Pulmonary artery endothelial cell (primary cell): Measurements from ENCODE around the gene KLHL26. TPM values are rescaled to one million over a fixed set of nuclear protein-coding genes. Genes with fewer than 3 reads are reported as not detected.
"Not testable (repeated sequence)": the region's sequence is repeated elsewhere in the genome, so short reads cannot be mapped to it uniquely, and the experiment has no call there.

Experiments
- DNase-seq: peaks from one replicate; pipeline ENCODE4 v3.0.0-alpha.2; 2011; ENCODE audit warnings: low read depth, low spot score
- total RNA-seq: library from RNA; depleted of rRNA; stranded (reverse); fragments of >200 nt; gene quantifications from 2 replicates; pipeline ENCODE4 v1.2.3, GENCODE V29; 2014

KLHL26 gene
- total RNA-seq, 1 donor from 2014 or later, result 6.2 TPM

DNA sequence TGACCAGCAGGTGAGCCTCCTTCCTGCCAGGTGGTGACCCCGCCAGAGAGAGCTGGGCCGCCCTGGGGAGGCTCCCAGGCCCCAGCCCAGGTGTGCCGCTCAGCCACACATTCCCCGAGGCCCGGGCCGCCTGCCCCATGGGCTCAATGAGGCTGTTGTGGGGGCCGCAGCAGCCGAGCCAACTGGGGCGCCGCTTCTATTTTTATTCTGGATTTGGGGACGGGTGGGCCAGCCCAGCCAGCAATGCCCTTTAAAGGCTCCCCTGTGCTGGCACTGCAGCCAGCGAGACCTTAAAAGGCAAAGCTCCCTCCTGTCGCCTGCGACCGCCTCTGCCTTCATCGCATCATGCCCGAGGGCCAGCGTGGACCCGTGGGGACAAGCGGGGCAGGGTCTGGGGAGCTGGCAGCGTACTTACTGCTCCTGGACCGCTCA, 29.0 kb downstream of the KLHL26 start:
- DNase-seq, result no peak

DNA sequence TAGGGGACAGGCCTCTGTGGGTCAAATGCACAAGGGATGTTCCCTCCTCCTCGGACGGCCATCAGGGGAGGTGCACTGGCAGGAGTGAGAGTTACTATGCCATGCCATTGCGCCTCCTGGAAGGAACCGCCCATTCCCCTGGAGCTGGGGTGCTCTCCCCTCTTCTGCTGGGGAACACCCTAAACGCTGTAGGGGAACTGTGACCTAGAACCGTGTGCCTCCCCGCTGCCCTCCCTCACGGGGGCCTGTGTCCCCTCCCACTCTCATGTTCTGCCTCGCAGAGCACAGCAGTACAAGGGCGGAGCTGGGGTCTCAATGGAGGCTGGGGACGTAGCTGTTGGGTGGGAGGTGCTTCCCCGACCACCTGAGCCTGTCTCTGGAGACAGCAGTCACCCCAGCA, 29.5 kb downstream of the KLHL26 start:
- no peak for DNase-seq

DNA sequence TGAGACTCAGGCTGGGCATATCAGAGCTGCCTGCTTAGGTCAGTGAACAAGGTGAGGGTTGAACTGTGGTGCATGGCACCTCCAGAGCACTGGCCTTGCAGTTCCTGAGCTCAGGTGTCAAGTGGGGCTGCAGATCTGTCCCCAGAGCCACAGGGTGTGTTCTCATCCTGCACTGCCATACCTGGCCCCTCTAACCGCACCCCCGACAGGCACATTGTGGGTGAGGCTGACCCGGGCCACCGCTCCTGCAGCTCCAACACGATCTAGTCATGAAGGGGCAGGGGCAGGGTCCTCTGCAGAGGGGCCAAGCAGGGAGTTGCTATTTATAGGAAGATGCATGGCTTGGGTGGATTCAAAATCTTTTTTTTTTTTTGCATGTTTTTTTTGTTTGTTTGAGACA, 30.0 kb downstream of the KLHL26 start:
- no peak for DNase-seq

DNA sequence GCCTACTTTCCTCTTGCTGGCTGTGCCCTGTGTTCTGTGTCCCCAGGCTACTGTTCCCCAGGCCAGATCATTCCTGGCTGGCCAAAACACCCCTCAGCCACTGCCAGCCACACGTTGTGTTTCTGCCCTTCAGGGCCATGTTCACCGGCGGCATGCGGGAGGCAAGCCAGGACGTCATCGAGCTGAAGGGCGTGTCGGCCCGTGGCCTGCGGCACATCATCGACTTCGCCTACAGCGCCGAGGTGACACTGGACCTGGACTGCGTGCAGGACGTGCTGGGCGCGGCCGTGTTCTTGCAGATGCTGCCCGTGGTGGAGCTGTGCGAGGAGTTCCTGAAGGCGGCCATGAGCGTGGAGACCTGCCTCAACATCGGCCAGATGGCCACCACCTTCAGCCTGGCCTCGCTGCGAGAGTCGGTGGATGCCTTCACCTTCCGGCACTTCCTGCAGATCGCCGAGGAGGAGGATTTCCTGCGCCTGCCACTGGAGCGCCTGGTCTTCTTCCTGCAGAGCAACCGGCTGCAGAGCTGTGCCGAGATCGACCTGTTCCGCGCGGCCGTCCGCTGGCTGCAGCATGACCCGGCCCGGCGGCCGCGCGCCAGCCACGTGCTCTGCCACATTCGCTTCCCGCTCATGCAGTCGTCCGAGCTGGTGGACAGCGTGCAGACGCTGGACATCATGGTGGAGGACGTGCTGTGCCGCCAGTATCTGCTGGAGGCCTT, 30.9 kb downstream of the KLHL26 start:
- no peak for DNase-seq

DNA sequence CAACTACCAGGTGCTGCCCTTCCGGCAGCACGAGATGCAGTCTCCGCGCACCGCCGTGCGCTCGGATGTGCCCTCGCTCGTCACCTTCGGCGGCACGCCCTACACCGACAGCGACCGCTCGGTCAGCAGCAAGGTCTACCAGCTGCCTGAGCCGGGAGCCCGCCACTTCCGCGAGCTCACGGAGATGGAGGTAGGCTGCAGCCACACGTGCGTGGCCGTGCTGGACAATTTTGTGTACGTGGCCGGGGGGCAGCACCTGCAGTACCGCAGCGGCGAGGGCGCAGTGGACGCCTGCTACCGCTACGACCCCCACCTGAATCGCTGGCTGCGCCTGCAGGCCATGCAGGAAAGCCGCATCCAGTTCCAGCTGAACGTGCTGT, 31.4 kb downstream of the KLHL26 start:
- no peak for DNase-seq

DNA sequence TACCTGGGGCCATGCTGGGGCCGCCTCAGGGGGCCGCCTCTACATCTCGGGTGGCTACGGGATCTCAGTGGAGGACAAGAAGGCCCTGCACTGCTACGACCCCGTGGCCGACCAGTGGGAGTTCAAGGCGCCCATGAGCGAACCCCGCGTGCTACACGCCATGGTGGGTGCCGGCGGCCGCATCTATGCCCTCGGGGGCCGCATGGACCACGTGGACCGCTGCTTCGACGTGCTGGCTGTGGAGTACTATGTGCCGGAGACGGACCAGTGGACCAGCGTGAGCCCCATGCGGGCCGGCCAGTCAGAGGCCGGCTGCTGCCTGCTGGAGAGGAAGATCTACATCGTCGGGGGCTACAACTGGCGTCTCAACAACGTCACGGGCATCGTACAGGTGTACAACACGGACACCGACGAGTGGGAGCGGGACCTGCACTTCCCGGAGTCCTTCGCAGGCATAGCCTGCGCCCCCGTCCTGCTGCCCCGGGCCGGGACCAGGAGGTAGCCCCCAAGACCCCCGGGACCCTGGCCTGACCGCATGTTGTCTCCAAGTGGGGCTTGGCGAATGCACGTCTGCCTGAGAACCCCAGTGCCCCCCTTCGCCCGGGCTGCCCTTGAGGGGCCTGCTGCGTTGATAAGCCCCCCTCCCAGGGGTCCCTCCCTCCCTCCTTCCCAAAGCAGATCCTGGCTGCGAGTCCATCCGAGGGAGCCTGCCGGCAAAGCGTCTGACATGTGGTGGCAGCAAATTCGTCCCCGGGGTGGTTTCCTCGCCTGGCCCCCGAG, 32.1 kb downstream of the KLHL26 start:
- no peak for DNase-seq

DNA sequence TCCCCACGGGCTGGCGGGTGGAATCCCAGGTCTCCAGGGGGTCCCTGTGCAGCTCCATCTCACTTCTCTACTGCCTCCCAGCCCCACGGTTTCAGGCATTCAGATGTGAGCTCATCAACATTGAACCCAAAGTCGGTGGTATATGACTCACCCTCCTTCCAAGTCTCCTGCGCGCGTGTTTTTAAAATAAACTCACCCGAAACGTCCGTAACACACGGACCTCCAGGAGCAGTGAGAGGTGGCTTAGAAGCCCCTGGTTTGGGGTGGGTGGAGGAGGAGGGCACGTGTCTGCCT, 32.6 kb downstream of the KLHL26 start:
- no peak for DNase-seq

DNA sequence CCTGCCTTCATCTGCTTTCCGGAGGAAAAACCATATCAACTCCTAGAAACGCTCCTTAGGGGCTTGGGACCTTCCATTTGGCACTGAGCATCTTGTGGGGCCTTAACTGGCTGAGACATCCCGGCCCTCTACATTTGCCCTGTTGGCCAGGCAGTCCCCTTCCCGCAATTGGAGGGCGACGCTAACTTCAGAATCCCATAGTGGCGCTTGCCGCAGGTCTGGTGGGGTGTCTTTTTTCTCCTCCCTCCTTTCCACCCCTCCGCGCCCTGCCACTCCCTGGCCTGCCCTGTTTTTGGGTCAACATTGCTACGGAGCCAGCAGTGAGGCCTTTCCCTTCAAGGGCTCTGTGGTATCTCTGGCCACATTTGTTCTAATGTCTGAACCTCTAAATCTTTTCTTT, 33.1 kb downstream of the KLHL26 start:
- DNase-seq, result no peak

DNA sequence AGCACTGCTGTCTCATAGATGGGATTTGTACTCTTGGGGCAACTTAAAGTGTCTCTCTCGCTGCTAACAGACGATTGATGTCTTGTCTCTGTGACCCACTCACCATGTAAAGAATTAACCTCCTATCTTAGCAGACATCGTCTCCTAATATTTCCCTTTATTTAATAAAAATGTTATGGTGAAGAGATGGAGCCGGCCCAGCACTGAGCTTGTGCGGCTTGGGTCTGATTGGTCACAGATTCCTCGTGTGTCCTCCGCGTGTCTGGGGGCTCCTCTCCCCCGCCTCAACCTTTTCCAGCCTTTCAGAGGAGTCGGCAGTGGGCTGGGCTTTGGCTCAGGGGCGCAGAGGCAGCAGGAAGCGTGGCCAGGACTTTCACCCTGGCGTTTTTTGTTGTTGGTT, 33.5 kb downstream of the KLHL26 start:
- DNase-seq, result no peak

DNA sequence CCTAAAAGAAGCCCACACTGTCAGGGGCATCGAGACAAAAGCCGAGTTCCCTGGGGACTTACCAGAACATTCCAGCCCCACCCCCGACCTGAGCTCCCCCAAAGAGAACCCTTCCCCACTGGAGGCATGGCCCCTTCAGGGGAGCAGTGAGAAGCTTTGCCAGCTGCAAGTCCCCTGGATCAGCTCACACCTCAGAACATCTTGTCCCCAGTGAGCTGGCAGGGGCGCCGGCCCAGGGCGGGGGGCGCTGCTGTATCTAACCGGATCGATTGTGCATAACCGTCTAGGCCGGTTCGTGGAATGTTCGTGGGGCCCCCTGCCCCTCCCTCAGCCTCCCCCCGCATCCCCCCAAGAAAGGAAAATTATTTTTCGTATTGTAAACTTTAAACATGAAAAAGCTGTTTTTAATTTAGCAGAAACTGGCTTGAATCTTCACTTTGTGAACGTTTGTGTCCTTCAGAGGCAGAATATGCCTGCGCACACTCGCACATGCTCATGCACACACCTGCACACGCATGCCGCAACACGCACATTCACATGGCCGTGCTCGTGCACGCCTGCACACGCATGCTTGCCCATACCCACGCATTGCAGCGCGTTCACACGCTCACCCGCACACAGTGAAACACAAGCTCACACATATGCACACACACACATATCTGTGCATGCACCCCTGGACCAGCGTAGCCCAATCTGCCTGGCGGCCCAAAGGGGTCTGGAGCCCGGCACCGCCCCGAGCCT, 34.6 kb downstream of the KLHL26 start:
- no peak for DNase-seq

DNA sequence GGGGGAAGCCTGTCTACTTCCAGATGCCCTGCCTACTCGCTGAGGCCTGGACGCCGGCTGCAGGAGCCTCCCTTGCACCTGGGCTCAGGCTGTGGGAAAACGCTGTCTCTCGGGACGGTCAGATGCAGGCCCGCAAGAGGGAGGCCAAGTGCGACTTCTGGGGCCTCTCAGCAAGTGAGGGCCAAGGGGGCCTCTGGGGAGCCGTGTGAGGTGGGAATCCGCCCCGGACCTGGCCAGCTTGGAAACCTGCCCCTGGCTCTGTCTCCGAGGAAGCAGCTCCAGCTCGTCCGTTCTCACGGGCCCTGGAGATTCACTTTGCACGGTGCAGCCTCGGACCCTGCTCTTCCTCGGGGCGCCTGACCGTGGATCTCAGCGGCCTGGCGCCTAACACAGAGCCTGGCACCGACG, 35.2 kb downstream of the KLHL26 start:
- no peak for DNase-seq

DNA sequence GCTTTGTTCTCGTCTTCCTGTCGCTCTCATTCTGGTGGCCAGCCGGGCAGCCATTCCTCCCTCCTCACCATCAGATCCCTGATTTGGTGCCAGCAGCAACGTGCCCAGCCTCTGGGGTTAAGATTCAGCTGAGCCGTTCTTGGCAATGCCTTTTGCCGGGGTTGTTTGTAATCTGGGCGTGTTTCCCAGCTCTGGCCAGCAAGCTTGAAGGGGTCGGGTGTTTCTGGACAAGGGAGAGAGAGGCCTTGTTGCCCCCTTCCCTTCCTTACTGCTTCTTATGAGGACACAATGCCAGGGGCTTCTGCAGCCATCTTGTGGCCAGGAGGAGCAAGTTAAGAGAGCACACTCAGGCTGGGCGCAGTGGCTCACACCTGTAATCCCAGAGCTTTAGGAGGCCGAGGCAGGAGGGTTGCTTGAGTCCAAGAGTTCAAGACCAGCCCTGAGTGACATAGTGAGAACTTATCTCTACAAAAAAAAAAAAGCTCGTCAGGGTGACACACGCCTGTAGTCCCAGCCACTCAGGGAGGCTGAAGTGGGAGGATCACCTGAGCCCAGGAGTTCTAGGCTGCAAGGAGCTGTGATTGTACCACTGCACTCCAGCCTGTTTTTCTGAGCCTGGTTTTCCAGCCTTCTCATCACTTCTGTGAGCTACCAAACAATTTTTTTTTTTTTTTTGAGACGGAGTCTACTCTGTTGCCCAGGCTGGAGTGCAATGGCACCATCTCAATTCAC, 35.9 kb downstream of the KLHL26 start:
- no peak for DNase-seq

DNA sequence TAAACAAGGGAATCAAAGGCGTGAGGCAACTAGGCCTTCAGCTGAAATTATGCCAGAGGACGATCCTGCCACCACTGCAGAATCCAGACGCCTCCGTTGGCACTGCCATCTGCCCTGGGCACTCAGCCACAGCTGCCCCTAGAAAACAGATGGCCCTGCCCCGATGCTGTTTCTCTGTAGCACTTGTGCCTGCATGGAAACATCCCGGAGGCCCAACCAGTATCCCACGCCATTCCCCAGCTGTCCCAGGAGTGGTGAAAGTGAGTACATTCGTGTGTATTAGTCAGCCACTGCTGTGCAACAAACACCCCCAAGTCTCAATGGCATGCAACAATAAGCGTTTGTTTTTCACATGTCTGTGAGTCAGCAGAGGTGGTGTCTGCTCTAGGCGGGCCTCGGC, 37.8 kb downstream of the KLHL26 start:
- no peak for DNase-seq

DNA sequence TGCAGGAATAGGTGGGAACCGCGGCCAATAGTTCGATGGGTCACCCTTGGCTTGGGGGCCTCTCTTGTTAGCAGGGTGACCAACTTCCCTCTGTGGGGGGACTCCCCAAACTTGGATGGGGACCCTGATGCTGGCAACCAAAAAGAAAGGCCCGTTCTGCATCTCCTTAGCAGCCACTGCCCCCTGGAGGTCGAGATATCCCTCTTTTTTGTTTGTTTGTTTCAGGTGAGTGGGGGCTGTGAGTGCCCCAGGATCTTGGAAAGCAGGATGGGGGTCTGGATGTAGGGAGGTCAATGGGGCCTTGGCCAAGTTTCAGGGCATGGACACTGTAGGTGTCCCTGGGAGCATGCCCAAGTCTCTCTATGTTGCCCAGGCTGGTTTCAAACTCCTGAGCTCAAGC, 39.0 kb downstream of the KLHL26 start:
- no peak for DNase-seq

DNA sequence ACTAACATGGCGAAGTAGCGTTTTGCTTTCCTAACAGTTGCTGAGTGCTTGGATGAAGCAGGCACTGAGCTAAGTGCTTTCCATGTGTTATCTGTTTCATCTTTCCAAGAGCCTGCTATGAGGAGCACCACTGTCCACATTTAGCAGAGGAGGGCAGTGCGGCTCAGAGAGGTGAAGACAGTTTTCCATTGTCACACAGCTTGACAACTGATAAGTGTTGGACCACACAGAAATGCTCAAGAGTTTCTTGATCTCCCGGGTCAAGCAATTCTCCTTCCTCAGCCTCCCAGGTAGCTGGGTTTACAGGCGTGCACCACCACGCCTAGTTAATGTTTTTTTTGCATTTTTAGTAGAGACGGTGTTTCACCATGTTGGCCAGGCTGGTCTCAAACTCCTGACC, 39.9 kb downstream of the KLHL26 start:
- DNase-seq, result no peak

DNA sequence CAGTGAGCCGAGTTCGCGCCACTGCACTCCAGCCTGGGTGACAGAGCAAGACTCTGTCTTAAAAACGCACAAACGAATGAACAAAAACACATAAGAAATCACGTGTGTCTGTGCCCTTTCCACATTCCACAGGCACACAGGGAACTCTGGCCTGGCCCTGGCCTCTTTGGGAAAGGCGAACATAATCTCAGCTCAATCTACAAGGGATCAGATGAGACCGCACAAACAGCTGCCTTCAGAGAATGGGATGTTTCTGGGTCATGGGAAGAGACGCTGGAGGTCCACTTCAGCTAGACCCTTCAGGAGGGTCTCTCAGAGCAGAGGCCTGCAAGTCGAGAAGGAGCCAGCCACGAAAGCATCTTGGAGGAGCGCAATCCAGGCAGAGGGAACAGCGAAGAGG, 40.3 kb downstream of the KLHL26 start:
- no peak for DNase-seq

DNA sequence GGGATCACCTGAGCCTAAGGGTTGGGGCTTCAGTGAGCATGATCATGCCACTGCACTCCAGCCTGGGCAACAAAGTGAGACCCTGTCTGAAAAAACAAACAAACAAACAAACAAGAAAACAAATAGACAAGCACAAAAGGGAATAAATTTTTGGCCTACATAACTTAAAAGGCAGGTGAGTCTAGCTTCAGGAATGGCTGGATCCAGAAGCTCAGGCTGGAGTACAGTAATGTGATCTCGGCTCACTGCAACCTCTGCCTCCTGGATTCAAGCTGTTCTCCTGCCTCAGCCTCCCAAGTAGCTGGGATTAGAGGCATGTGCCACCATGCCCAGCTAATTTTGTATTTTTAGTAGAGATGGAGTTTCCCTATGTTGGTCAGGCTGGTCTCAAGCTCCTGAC, 43.3 kb downstream of the KLHL26 start:
- not testable (repeated sequence) for DNase-seq

DNA sequence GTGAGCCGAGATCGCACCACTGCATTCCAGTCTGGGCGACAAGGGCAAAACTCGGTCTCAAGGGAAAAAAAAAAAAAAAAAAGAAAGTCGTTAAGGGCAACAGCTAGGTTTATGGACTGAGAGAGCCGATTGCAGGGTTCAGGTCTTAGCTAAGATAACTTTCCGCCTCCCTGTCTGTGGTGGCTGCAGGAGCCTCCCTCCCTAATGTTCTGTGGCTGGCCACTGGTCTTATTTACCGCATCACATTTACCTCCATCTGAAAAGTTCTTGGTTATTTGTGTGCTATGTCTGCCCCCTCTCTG, 45.9 kb downstream of the KLHL26 start:
- no peak for DNase-seq

DNA sequence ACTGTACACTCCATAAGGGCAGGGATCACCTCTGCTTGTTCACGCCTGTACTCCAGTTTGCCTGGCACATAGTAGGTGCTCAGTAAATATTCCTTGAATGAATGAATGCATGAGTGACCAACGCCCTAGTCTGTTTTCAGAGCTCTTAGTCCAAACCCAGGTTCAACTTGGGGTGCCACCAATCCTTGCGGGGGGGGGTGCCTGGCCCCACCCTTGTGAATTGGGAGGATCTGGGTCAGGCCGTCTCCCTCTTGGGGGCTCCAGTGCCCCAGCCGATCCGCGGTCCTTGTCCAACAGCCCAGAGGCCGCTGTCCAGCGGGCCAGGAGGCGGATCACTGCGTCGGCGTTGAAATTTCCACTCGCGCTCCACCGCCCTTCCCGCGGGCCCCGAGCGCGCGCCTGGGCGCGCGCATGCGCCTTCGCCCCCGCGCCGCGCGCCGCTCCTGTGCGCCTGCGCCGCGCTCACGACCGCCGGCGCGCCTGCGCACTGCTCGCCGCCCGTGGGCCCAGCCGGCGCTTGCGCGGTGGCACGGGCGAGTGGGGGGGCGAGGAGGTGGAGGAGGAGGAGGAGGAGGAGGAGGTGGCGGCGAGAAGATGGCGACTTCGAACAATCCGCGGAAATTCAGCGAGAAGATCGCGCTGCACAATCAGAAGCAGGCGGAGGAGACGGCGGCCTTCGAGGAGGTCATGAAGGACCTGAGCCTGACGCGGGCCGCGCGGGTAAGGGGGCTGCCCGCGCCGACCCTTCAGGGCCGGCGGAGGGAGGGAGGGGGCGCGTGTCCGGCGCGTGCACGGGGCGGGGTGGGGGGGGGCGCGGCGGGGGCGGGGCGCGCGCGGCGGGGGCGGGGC, 46.5 kb downstream of the KLHL26 start, which contains the start of gene CRTC1:
Gene CRTC1 (plus strand): TSS at position 572 of the 849 bp plus-strand sequence. CDS start 23 bp downstream, at position 595.
- peak; percentile 32 for DNase-seq

DNA sequence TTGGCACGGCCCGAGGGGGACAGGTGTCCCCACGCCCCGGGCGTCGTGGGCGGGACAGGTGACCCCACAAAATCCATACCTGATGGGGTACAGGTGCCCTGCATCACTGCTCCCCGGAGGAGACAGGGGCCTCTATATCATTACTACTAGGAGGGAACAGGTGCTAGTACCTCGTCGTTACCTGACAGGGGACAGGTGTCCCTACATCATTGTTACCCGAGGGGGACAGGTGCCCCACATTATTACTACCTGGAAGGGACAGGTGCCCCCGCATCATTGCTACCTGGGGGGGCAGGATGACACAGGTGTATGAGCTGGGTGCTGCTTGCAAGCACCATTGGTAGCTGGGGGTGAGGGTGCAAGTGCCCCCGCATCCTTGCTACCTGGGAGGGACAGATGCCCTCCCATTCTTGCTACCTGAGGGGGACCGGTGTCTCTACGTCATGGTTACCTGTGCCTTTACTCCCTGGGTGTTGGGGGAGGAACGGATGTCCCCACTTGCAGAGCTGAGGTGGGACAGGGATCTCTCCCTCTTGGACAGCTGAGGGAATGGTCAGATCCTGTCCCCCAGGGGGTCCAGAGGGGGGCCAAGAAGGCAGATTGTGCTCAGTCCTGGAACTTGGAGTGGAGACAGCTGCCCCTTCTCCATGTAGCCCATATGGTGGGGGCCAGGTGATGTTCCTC, 47.3 kb downstream of the KLHL26 start:
- no peak for DNase-seq

DNA sequence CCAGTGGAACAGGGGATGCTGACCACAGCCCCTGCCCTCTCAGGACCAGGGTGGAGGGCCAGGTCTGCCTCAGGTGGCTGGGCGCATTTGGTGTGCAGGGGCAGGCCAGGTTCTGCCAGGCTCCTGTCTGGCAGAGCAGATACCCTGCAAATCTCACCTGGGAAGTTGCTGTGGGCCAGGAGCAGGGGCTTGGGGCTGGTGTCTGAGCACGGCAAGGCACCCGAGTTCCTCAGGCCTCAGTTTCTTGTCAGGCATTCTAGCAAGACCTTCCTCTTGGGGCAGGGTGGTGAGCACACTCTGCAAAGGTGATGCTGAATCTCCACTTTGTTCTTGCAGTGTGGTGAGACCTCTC, 47.8 kb downstream of the KLHL26 start:
- DNase-seq, result no peak
